Activated T-cell treated with anti-CD3 and anti-CD28 coated beads for 1 hour (primary cell): Measurements from ENCODE around the gene PAFAH1B2.

Experiments
- DNase-seq: peaks from one replicate; pipeline ENCODE4 v3.0.0-alpha.2; 2020; ENCODE audit warnings: low read depth

Gene PAFAH1B2

DNA sequence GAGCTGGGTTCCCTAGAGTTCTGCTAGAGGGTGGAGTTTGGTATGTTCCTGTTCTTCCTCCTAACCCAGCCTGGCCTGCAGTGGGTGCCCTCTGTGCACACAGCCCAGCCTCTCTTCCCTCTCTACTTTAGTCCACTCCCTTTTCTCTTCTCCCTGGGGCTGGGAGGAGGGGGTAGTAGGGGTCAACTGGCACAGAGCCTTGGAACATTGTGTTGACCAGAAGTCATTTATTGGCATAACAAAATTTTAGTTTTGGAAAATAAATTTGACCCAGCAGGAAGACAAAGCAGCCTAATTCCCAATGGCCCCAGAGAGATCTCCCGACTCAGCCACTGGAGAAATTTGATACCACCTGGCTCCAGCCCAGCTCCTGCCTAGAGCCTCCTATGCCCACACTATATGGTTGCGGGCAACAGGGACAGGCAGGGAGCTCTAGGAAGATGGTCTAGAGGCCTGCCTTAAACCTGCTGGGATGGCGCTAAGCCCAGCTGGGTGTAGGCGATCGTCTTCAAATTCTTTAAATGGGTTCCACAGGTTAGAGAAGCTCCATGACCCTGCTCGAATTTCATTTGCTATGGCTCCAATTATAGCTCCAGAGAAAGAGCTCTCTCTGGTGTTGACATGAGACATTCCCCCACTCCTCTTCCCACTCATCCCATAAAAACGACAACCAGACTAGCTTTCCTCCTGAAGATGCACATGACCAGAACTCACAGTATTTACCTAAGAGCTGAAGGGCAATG lies 77.9 kb downstream of the PAFAH1B2 start:
- no peak for DNase-seq

DNA sequence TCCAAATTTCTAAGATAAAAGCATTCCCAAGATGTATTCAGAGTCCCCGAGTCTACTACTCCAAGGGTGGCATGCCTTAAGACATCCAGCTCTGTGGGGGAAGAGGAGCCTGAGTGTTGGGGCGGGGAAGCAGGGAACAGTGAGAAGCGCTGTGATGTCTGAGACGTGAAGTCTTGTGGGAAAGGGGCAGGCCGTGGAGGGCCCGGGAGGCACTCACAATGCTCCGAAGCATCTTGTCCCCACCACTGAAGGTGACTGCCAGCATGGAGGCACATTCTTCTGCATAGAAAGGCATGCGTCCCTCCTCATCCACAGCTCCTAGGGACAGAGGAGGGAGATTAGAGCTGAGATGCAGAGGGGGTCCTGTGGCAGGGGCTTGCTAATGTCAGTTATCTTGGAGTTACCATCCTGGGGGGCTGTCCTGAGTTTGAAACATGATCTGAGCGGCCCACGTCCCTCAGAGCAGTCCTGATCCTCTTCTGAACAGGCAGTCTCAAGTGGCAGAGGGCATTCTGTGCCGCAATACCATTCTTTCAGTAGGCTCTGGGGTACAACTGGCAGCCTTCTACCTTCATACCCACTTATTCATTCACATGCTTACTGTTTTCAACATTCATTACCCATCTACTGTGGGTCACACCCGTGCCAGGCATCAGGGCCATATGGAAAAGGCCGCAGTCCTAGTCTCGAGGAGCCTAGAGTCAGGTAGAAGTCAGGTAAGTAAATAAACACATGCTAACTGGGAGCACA lies 79.1 kb downstream of the PAFAH1B2 start:
- no peak for DNase-seq

DNA sequence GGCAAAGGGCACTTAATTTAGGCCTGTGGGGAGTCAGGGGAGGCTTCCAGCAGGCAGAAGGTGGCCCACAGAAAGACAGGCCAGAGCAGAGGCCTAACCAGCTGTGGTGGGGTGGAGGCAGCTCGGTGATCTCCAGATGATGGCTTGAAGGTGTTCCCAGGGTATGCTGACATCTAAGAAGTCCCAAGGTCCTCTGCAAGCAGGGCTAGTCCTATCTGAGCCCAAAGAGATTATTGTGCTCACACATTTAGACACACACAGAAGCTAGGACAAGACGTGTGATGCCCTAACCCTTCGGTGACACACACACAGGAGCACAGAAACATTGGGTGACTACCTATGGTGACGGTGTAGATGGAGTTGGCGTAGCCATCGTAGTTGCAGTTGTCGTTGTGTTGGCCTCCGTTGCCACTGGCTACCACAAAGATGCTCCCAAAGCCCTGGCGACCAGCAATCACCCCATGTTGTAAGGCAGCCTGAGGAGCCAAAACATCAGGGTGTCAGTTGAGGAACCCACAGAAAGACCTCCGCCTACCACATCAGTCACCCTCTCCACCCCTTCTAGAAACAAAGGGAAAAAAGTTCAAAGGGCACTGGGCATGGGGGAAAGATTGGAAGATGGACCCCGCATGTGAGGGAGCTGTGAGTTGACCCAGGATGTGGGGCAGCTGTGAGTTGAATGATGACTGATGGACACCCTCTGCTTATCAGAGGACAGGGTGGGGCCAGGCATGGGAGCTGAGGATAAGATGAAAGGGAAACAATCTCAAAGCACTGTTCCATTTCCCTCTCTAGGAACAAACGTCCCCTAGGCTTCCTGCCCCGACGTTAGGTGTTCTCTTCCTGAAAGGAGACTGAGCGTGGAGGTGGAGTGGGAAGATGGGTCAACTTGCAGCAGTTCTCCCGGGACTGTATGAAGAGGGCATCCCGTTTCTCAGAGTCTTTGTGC lies 79.9 kb downstream of the PAFAH1B2 start:
- DNase-seq, result no peak

DNA sequence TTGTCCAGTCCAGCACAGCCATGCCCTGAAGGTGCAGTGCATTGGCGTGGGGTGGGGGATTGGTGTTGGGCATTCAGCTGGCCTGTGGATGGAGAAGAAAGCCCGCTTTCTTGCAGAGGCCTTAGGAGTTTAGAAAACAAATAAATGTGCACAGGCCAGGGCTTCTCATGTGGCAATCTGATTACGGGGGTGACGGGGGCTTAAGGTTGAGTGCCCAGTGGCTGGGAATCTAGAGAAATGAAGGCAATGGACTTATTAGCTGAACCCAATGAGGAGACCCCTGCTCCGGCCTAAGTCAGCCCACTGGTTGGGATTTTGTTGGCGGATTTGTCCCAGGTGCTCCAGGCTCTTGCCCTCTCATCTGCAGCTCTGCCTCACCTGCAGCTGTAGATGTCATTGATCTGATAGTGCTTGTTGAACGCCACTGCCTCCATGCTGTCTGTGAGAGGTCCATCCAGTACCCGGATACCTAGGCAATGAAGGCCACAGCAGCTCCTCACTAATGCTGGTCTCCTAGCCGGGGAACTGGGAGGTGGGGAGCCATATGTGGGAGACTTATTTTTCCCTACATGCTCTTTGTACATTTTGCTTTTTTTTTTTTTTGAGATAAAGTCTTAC lies 81.6 kb downstream of the PAFAH1B2 start:
- no peak for DNase-seq
